Measurements from ENCODE around the gene ING2.

DNA sequence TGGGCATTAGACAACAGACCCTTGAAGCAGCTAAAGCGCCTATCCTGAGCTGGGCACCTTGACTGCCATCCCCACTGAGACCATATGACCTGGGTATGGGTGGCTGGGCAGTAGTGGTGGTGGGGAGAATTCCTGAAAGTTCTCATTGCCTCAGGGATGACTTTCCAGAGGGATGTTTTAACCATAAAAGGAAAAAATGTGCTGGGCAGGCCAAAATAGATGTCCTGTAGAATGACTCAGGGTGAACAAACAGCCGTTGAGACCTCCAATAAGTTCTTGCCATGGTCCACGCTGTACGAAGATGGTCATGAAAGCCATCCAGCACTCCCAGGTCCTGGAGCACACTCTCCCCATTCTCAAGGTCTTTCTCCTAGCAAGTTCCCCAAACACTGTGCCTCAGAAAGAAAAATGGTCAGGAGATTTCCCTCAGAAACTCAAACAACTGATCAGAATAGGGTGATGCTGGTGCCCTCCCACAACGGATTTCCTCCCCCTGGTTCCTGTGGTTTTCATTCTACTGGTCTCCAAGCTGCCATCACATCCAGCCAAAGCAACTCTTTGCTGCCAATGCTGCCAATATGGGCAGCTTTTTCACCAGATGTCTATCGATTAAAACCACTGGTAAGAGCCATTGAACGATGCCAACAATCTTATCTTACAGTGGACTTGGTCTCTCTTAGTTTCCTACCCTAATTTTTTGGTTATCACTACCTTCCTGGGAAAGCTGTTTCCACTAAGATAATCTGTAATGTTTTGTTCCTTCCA is 49.2 kb upstream of the ING2 start:
- TF ChIP-seq, protein P1, sequence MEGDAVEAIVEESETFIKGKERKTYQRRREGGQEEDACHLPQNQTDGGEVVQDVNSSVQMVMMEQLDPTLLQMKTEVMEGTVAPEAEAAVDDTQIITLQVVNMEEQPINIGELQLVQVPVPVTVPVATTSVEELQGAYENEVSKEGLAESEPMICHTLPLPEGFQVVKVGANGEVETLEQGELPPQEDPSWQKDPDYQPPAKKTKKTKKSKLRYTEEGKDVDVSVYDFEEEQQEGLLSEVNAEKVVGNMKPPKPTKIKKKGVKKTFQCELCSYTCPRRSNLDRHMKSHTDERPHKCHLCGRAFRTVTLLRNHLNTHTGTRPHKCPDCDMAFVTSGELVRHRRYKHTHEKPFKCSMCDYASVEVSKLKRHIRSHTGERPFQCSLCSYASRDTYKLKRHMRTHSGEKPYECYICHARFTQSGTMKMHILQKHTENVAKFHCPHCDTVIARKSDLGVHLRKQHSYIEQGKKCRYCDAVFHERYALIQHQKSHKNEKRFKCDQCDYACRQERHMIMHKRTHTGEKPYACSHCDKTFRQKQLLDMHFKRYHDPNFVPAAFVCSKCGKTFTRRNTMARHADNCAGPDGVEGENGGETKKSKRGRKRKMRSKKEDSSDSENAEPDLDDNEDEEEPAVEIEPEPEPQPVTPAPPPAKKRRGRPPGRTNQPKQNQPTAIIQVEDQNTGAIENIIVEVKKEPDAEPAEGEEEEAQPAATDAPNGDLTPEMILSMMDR (IDR thresholded peaks at IDR 0.05), result no peak
- TF ChIP-seq POLR2A (IDR thresholded peaks at IDR 0.05), result no peak

All from testis (tissue), 2 donors.